Measurements from ENCODE around the gene EFHC2.
"Not testable (repeated sequence)": the region's sequence is repeated elsewhere in the genome, so short reads cannot be mapped to it uniquely, and the experiment has no call there.

DNA sequence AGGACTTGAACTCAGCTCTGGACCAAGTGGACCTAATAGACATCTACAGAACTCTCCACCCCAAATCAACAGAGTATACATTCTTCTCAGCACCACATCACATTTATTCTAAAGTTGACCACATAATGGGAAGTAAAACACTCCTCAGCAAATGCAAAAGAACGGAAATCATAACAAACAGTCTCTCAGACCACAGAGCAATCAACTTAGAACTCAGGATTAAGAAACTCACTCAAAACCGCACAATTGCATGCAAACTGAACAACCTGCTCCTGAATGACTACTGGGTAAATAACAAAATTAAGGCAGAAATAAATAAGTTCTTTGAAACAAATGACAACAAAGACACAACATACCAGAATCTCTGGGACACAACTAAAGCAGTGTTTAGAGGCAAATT, 87.7 kb downstream of the EFHC2 start:
- not testable (repeated sequence) for TF ChIP-seq POLR2AphosphoS5, POLR2A (IDR thresholded peaks at IDR 0.05)
- TF ChIP-seq, protein P1, sequence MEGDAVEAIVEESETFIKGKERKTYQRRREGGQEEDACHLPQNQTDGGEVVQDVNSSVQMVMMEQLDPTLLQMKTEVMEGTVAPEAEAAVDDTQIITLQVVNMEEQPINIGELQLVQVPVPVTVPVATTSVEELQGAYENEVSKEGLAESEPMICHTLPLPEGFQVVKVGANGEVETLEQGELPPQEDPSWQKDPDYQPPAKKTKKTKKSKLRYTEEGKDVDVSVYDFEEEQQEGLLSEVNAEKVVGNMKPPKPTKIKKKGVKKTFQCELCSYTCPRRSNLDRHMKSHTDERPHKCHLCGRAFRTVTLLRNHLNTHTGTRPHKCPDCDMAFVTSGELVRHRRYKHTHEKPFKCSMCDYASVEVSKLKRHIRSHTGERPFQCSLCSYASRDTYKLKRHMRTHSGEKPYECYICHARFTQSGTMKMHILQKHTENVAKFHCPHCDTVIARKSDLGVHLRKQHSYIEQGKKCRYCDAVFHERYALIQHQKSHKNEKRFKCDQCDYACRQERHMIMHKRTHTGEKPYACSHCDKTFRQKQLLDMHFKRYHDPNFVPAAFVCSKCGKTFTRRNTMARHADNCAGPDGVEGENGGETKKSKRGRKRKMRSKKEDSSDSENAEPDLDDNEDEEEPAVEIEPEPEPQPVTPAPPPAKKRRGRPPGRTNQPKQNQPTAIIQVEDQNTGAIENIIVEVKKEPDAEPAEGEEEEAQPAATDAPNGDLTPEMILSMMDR (IDR thresholded peaks at IDR 0.05), result not testable (repeated sequence)

All from prostate gland (tissue), 2 donors.